Measurements from ENCODE around the gene OR2C1. TPM values are rescaled to one million over a fixed set of nuclear protein-coding genes. Genes with fewer than 3 reads are reported as not detected.

The OR2C1 gene
- total RNA-seq, 1 experiment from 2014 or later, result not detected

DNA sequence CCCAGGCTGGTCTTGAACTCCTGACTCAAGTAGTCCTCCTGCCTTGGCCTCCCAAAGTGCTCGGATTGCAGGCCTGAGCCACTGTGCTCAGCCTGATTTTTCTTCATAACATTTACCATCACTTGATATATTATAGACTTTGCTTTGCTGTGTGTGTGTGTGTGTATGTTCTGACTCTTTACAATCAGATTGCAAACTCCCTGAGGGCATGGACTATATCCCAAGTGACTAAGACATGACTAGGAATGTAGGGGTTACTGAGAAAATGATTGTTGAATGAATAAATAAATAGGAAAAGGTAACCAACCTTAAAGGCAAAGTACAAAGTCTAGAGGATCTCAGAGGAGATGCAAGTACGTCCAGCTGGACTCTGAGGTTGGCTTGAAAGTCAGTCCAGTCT lies 9.6 kb upstream of the OR2C1 start:
- Histone ChIP-seq H3K9me3 (ENCODE audit: control insufficient read depth in 1 of 2, insufficient read depth in 1 of 2, low read depth in 1 of 2, low read length in 2 of 2) (no peaks in the 10 kb centered on the region), H4K20me1 (ENCODE audit: insufficient read depth) (no peaks in the 10 kb centered on the region), H3K79me2 (ENCODE audit: insufficient read depth, low read length) (no peaks in the 10 kb centered on the region), H3K4me2 (ENCODE audit: low read length) (no peak overlapping the region), H3K36me3 (ENCODE audit: control insufficient read depth in 1 of 2, insufficient read depth in 2 of 2, low read length in 2 of 2) (no peaks in the 10 kb centered on the region), H3K9ac (ENCODE audit: low read length) (no peak overlapping the region), H3K4me1 (ENCODE audit: control insufficient read depth in 1 of 2, insufficient read depth in 2 of 2, low read length in 2 of 2) (no peaks in the 10 kb centered on the region), H3K4me3 (replicated peaks in 1 of 2; ENCODE audit: low read depth in 1 of 2, low read length in 2 of 2) (no peak overlapping the region), H2AFZ (ENCODE audit: low read depth, low read length, poor library complexity, severe bottlenecking) (no peak overlapping the region), H3K27me3 (ENCODE audit: insufficient read depth, low read length) (no peaks in the 10 kb centered on the region), H3K27ac (ENCODE audit: low read depth, low read length) (no peak overlapping the region), H3K9me2 (ENCODE audit: insufficient read depth) (no peaks in the 10 kb centered on the region)
- ATAC-seq, result no peak
- intact Hi-C loops (cut with micrococcal nuclease), result no loop called here
- ChIA-PET CTCF (no interaction called here), POLR2A (no interaction called here), RAD21 (ENCODE audit: low non-redundant PET in 1 of 2, low total read pairs in 2 of 2, uncharacterized antibody in 2 of 2, unreplicated experiment in 2 of 2) (no interaction called here)
- DNase-seq (ENCODE audit: low read depth, low spot score), result no peak
- BruUV-seq (replicated peaks), result no TSS peak
- TF ChIP-seq EZH2phosphoT487 (IDR thresholded peaks at IDR 0.05; ENCODE audit: borderline replicate concordance) (no peak), SP1 (IDR thresholded peaks at IDR 0.05; ENCODE audit: low read depth) (no peak), EZH2 (IDR thresholded peaks at IDR 0.05) (no peak), POLR2A (IDR thresholded peaks at IDR 0.05; ENCODE audit: borderline replicate concordance, extremely low read depth, insufficient read depth, insufficient read length) (no peak)
- TF ChIP-seq, protein P1, sequence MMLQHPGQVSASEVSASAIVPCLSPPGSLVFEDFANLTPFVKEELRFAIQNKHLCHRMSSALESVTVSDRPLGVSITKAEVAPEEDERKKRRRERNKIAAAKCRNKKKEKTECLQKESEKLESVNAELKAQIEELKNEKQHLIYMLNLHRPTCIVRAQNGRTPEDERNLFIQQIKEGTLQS (IDR thresholded peaks at IDR 0.05), result no peak
- TF ChIP-seq, protein P2, sequence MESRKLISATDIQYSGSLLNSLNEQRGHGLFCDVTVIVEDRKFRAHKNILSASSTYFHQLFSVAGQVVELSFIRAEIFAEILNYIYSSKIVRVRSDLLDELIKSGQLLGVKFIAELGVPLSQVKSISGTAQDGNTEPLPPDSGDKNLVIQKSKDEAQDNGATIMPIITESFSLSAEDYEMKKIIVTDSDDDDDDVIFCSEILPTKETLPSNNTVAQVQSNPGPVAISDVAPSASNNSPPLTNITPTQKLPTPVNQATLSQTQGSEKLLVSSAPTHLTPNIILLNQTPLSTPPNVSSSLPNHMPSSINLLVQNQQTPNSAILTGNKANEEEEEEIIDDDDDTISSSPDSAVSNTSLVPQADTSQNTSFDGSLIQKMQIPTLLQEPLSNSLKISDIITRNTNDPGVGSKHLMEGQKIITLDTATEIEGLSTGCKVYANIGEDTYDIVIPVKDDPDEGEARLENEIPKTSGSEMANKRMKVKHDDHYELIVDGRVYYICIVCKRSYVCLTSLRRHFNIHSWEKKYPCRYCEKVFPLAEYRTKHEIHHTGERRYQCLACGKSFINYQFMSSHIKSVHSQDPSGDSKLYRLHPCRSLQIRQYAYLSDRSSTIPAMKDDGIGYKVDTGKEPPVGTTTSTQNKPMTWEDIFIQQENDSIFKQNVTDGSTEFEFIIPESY (IDR thresholded peaks at IDR 0.05; ENCODE audit: extremely low read depth, insufficient replicate concordance, low read length), result no peak
- TF ChIP-seq, protein P3, sequence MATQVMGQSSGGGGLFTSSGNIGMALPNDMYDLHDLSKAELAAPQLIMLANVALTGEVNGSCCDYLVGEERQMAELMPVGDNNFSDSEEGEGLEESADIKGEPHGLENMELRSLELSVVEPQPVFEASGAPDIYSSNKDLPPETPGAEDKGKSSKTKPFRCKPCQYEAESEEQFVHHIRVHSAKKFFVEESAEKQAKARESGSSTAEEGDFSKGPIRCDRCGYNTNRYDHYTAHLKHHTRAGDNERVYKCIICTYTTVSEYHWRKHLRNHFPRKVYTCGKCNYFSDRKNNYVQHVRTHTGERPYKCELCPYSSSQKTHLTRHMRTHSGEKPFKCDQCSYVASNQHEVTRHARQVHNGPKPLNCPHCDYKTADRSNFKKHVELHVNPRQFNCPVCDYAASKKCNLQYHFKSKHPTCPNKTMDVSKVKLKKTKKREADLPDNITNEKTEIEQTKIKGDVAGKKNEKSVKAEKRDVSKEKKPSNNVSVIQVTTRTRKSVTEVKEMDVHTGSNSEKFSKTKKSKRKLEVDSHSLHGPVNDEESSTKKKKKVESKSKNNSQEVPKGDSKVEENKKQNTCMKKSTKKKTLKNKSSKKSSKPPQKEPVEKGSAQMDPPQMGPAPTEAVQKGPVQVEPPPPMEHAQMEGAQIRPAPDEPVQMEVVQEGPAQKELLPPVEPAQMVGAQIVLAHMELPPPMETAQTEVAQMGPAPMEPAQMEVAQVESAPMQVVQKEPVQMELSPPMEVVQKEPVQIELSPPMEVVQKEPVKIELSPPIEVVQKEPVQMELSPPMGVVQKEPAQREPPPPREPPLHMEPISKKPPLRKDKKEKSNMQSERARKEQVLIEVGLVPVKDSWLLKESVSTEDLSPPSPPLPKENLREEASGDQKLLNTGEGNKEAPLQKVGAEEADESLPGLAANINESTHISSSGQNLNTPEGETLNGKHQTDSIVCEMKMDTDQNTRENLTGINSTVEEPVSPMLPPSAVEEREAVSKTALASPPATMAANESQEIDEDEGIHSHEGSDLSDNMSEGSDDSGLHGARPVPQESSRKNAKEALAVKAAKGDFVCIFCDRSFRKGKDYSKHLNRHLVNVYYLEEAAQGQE (IDR thresholded peaks at IDR 0.05; ENCODE audit: low read depth), result no peak
